PC-3 (cell line): Measurements from ENCODE around the gene CCDC92B. TPM values are rescaled to one million over a fixed set of nuclear protein-coding genes. Genes with fewer than 3 reads are reported as not detected.

Experiments used
- ATAC-seq: fragments of 200-7000 bp; cut with Tn5 transposase; 2 replicates; pipeline ENCODE4 v1.9.1; 2020; ENCODE audit warnings: mild to moderate bottlenecking, moderate library complexity
- BruUV-seq: library from RNA; stranded (reverse); fragments of 400-500 nt; replicated peaks from 2 replicates; lab custom pipeline; 2021; lab: Mats Ljungman, UMichigan
- CTCF ChIA-PET: fragments of 300-600 bp; sonication (Branson Sonifier 250); formaldehyde crosslinking; loops from one replicate; lab custom pipeline; 2022; ENCODE audit warnings: antibody characterized with exemption; lab: Charles Lee
- POLR2A ChIA-PET: fragments of 300-600 bp; sonication (Branson Sonifier 250); formaldehyde crosslinking; loops from one replicate; lab custom pipeline; 2022; ENCODE audit warnings: antibody characterized with exemption; ENCODE audit not compliant: unreplicated experiment; lab: Charles Lee
- DNase-seq: peaks from one replicate; pipeline ENCODE4 v3.0.0-alpha.2; 2015
- H2AFZ ChIP-seq: fragments of 300-600 bp; sonication (generic); 2 replicates; pipeline ENCODE4 v1.6.0; 2016; ENCODE audit warnings: antibody characterized with exemption, low read length
- H3F3A ChIP-seq: fragments of 300-600 bp; sonication (generic); one replicate; pipeline ENCODE4 v1.6.0; 2017; ENCODE audit warnings: antibody characterized with exemption, low read length, control low read depth, mild to moderate bottlenecking; ENCODE audit not compliant: unreplicated experiment
- H3K27ac ChIP-seq: fragments of 300-600 bp; sonication (generic); 2 replicates; pipeline ENCODE4 v1.5.1; 2016; ENCODE audit warnings: mild to moderate bottlenecking, low read length
- H3K27me3 ChIP-seq: fragments of 300-600 bp; sonication (generic); 2 replicates; pipeline ENCODE4 v1.6.1; 2016; ENCODE audit warnings: low read length, mixed read lengths
- H3K36me3 ChIP-seq: fragments of 300-600 bp; sonication (generic); 2 replicates; pipeline ENCODE4 v1.6.1; 2016; ENCODE audit warnings: low read depth, mixed run types, low read length, mixed read lengths
- H3K4me1 ChIP-seq: fragments of 300-600 bp; sonication (generic); 2 replicates; pipeline ENCODE4 v1.5.1; 2016; ENCODE audit warnings: low read length; ENCODE audit not compliant: insufficient read depth
- H3K4me2 ChIP-seq: fragments of 300-600 bp; sonication (generic); 2 replicates; pipeline ENCODE4 v1.6.0; 2016; ENCODE audit warnings: low read length
- H3K4me3 ChIP-seq: fragments of 300-600 bp; sonication (generic); 2 replicates; pipeline ENCODE4 v1.5.1; 2016; ENCODE audit warnings: mild to moderate bottlenecking, low read length, mixed read lengths
- H3K79me2 ChIP-seq: fragments of 300-600 bp; sonication (generic); 2 replicates; pipeline ENCODE4 v1.6.1; 2017; ENCODE audit warnings: low read length, mixed read lengths
- H3K9ac ChIP-seq: fragments of 300-600 bp; sonication (generic); 2 replicates; pipeline ENCODE4 v1.6.0; 2016; ENCODE audit warnings: mild to moderate bottlenecking, low read length
- H3K9me2 ChIP-seq: fragments of 300-600 bp; sonication (generic); replicated peaks from 2 replicates; pipeline ENCODE4 v1.6.1; 2016; ENCODE audit warnings: mixed run types, low read length, mixed read lengths
- H3K9me3 ChIP-seq: fragments of 300-600 bp; sonication (generic); 2 replicates; pipeline ENCODE4 v1.6.1; 2016; ENCODE audit warnings: low read length, mixed read lengths
- H4K20me1 ChIP-seq: fragments of 300-600 bp; sonication (generic); 2 replicates; pipeline ENCODE4 v1.6.1; 2016; ENCODE audit warnings: low read length, mixed read lengths
- EZH2 ChIP-seq: fragments of 300-600 bp; sonication (generic); IDR thresholded peaks from one replicate; pipeline ENCODE4 v1.6.1; 2017; ENCODE audit warnings: antibody characterized with exemption, mild to moderate bottlenecking, low read length; ENCODE audit not compliant: unreplicated experiment
- EZH2phosphoT487 ChIP-seq: fragments of 300-600 bp; sonication (generic); IDR thresholded peaks from 2 replicates; pipeline ENCODE4 v1.6.1; 2018; ENCODE audit warnings: mild to moderate bottlenecking, antibody characterized with exemption, low read length, borderline replicate concordance
- intact Hi-C: fragments of 100-400 bp; cut with micrococcal nuclease; formaldehyde crosslinking; loops from 2 replicates; pipeline ENCODE4 v1.9.0; 2023
- total RNA-seq: library from RNA; depleted of rRNA; stranded (reverse); fragments of >200 nt; gene quantifications from 2 replicates; pipeline ENCODE4 v1.2.3, GENCODE V29; 2014
- TF ChIP-seq, protein P1 (sequence below): fragments of 300-600 bp; sonication (generic); conservative IDR thresholded peaks from 2 replicates; pipeline ENCODE4 v1.5.1; 2017; ENCODE audit warnings: antibody characterized with exemption, low read depth, mild to moderate bottlenecking, low read length

CCDC92B gene
- total RNA-seq, 1 experiment from 2014 or later = not detected

DNA sequence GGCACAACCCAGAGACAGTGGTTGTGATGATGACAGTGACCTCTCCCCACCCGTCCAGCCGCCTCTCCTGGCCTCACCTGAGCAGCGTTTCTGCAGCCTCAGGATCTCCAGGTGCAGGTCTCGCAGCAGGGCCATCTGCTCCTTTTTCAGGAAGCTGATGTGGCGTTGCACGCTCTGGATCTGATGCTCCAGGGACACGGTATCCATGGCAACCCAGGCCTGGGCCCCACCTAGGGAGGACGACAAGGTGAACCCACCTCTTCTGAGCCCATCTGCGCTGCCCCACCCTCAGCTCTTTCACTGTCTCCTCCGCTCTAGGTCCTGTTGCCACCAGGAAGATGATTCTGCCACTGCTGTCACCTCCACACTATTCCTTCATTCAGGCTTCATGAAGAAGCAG is 14.5 kb downstream of the CCDC92B start:
- CTCF ChIA-PET = no interaction called here
- Histone ChIP-seq H3K27me3 (no peaks in the 10 kb centered on the region), H3K4me1 (no peaks in the 10 kb centered on the region), H4K20me1 (no peaks in the 10 kb centered on the region), H3F3A (no peaks in the 10 kb centered on the region), H3K4me3 (no peak overlapping the region), H3K9me2 (no peaks in the 10 kb centered on the region), H3K9me3 (no peaks in the 10 kb centered on the region), H2AFZ (no peak overlapping the region), H3K79me2 (no peaks in the 10 kb centered on the region), H3K36me3 (no peaks in the 10 kb centered on the region), H3K9ac (no peak overlapping the region), H3K27ac (no peak overlapping the region), H3K4me2 (no peak overlapping the region)
- TF ChIP-seq EZH2 (no peak), EZH2phosphoT487 (no peak)
- TF ChIP-seq, protein P1, sequence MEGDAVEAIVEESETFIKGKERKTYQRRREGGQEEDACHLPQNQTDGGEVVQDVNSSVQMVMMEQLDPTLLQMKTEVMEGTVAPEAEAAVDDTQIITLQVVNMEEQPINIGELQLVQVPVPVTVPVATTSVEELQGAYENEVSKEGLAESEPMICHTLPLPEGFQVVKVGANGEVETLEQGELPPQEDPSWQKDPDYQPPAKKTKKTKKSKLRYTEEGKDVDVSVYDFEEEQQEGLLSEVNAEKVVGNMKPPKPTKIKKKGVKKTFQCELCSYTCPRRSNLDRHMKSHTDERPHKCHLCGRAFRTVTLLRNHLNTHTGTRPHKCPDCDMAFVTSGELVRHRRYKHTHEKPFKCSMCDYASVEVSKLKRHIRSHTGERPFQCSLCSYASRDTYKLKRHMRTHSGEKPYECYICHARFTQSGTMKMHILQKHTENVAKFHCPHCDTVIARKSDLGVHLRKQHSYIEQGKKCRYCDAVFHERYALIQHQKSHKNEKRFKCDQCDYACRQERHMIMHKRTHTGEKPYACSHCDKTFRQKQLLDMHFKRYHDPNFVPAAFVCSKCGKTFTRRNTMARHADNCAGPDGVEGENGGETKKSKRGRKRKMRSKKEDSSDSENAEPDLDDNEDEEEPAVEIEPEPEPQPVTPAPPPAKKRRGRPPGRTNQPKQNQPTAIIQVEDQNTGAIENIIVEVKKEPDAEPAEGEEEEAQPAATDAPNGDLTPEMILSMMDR = no peak
- no TSS peak for BruUV-seq
- ATAC-seq = no peak
- POLR2A ChIA-PET = interaction anchor here (0.7 kb wide), 1 partner anchor 11 kb away, joined by 9 read pairs; no protein-coding TSS in a partner anchor
- intact Hi-C loops = no loop called here
- DNase-seq = no peak

DNA sequence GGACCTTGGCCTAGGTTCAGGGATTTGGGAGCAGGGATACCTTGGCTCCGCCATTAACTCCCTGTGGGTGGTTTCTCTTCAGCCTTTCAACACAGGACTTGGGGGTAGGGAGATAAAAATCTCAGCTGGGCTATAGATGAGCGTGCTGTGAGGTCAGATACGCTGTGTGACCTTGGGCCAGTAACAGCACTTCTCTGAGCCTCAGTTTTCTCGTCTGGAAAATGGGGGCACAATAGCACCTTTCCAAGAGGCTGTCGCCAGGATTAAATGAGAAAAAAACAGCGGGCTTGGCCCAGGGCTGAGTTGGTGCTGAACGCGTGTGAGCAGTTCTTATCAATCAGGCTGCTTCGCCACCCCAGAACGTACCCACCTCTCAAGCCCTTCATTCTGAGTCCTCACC is 17.6 kb downstream of the CCDC92B start:
- no TSS peak for BruUV-seq
- intact Hi-C loops = no loop called here
- Histone ChIP-seq H3K36me3 (no peaks in the 10 kb centered on the region), H3K9ac (no peak overlapping the region), H3K4me1 (no peaks in the 10 kb centered on the region), H3F3A (no peaks in the 10 kb centered on the region), H3K4me3 (no peak overlapping the region), H3K9me3 (no peaks in the 10 kb centered on the region), H2AFZ (no peak overlapping the region), H3K79me2 (no peaks in the 10 kb centered on the region), H3K9me2 (no peaks in the 10 kb centered on the region), H3K27me3 (no peaks in the 10 kb centered on the region), H4K20me1 (no peaks in the 10 kb centered on the region), H3K4me2 (no peak overlapping the region), H3K27ac (no peak overlapping the region)
- TF ChIP-seq EZH2phosphoT487 = no peak
- no peak for TF ChIP-seq EZH2
- TF ChIP-seq, protein P1 = no peak
- ChIA-PET CTCF (no interaction called here), POLR2A (no interaction called here)
- ATAC-seq (no peak), DNase-seq (no peak)

DNA sequence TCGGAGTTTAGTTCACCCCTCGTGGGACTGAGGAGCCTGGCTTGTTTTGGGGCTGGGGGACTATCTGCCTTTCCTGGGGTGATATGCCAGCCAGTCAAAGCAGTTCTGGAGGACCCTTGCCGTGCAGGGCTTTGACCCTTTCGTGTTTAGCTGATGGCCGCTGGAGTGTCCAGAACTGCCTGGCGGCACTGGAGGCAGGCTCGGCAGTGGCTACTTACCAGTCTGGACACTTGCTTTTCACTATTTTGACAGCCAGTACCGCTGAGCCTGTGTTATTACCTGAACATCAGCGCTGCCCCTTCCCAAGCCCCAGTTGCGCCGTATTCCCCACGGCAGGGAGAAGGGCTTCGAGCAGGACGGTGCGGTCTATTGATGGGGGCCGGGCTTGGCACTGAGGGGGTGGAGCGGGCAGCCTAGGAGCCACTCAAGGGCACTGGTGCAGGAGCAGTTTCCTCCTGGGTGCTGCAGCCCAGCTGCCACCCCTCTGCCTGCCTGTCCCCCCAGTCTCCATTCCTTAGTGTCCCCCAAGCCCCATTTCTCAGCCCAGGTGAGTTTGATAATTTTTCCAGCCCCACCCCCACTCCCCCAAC is 18.6 kb downstream of the CCDC92B start:
- DNase-seq = no peak
- ATAC-seq = no peak
- H3K9me3 ChIP-seq = no peaks in the 10 kb centered on the region
- no peaks in the 10 kb centered on the region for H3K4me1 ChIP-seq
- no peak overlapping the region for H3K4me3 ChIP-seq
- H4K20me1 ChIP-seq = no peaks in the 10 kb centered on the region
- no TSS peak for BruUV-seq
- H2AFZ ChIP-seq = no peak overlapping the region
- ChIA-PET POLR2A (no interaction called here), CTCF (no interaction called here)
- no peak overlapping the region for H3K4me2 ChIP-seq
- intact Hi-C loops = no loop called here
- no peak overlapping the region for H3K27ac ChIP-seq
- H3K79me2 ChIP-seq = no peaks in the 10 kb centered on the region
- no peaks in the 10 kb centered on the region for H3K9me2 ChIP-seq
- TF ChIP-seq, protein P1 = no peak
- TF ChIP-seq EZH2phosphoT487 = no peak
- no peak for TF ChIP-seq EZH2
- H3F3A ChIP-seq = no peaks in the 10 kb centered on the region
- no peak overlapping the region for H3K9ac ChIP-seq
- no peaks in the 10 kb centered on the region for H3K27me3 ChIP-seq
- H3K36me3 ChIP-seq = no peaks in the 10 kb centered on the region
